K562 (cell line): Measurements from ENCODE around the gene TUBA4B. TPM values are rescaled to one million over a fixed set of nuclear protein-coding genes. Genes with fewer than 3 reads are reported as not detected.

Experiments used
- ATAC-seq: fragments of 200-7000 bp; cut with Tn5 transposase; 3 replicates; pipeline ENCODE4 v1.9.1; 2020; ENCODE audit warnings: moderate library complexity
- BruUV-seq: library from RNA; stranded (reverse); fragments of 400-500 nt; replicated peaks from 2 replicates; lab custom pipeline; 2021; lab: Mats Ljungman, UMichigan
- CTCF ChIA-PET: fragments of 300-600 bp; formaldehyde crosslinking; extraction: SDS; loops from one replicate; lab custom pipeline; 2021; ENCODE audit warnings: low intra/inter-chr PET ratio; lab: Yijun Ruan, JAX
- POLR2A ChIA-PET: fragments of 300-600, 350-650 bp; sonication (Branson Sonifier 250); formaldehyde crosslinking; extraction: SDS; loops from one replicate; lab custom pipeline; 2021; ENCODE audit warnings: antibody characterized with exemption, inconsistent platforms; lab: Yijun Ruan, JAX
- DNase-seq, 4 experiments: peaks; one replicate each; pipeline versions ENCODE4 v3.0.0 to v3.0.0-alpha.2; 2011 to 2018; ENCODE audit warnings: low spot score in 3 of 4, mixed read lengths in 3 of 4; ENCODE audit errors: extremely low read depth in 1 of 4
- FAIRE-seq: peaks from 2 replicates; lab custom pipeline; 2011; peaks lifted over from hg19 to GRCh38; lab: Jason Lieb, UNC
- H2AFZ ChIP-seq: 2 replicates; pipeline ENCODE4 v1.6.0; 2011; ENCODE audit warnings: low read depth, low read length, control low read depth, inconsistent platforms
- H3K27ac ChIP-seq: fragments of 200-600 bp; 3 replicates; pipeline ENCODE4 v1.8.0; 2011; ENCODE audit warnings: low read depth, mild to moderate bottlenecking, control low read depth, inconsistent platforms, low read length, moderate library complexity, mixed read lengths; ENCODE audit errors: extremely low read depth
- H3K27me3 ChIP-seq, 2 experiments: fragments of 300-600 bp in 1 of 2; 2 replicates in 1 of 2; 3 replicates in 1 of 2; pipeline versions ENCODE4 v1.6.0 to v1.8.0; 2011; ENCODE audit warnings: inconsistent platforms in 2 of 2, low read length in 2 of 2, mild to moderate bottlenecking in 1 of 2, mixed read lengths in 1 of 2, moderate library complexity in 1 of 2; ENCODE audit not compliant: control insufficient read depth in 2 of 2, insufficient read depth in 2 of 2
- H3K36me3 ChIP-seq: fragments of 300-600 bp; 3 replicates; pipeline ENCODE4 v1.8.0; 2011; ENCODE audit warnings: mild to moderate bottlenecking, low read length, inconsistent platforms; ENCODE audit not compliant: control insufficient read depth, insufficient read depth
- H3K4me1 ChIP-seq, 2 experiments: fragments of 200-600 bp in 1 of 2; replicated peaks in 1 of 2; 2 replicates in 1 of 2; 3 replicates in 1 of 2; pipeline versions ENCODE4 v1.5.1 to v1.8.0; 2011; ENCODE audit warnings: inconsistent platforms in 2 of 2, low read length in 2 of 2, mild to moderate bottlenecking in 1 of 2, mixed read lengths in 1 of 2, moderate library complexity in 1 of 2; ENCODE audit not compliant: control insufficient read depth in 2 of 2, insufficient read depth in 2 of 2
- H3K4me2 ChIP-seq: 2 replicates; pipeline ENCODE4 v1.6.1; 2011; ENCODE audit warnings: low read length, control low read depth, inconsistent platforms, mixed read lengths; ENCODE audit not compliant: insufficient read depth
- H3K4me3 ChIP-seq: fragments of 200-600 bp; sonication (generic), shearing (Covaris generic); 2 replicates; pipeline ENCODE4 v1.5.1; 2016; ENCODE audit warnings: control low read depth, inconsistent platforms
- H3K79me2 ChIP-seq: fragments of 200-600 bp; 3 replicates; pipeline ENCODE4 v1.8.0; 2011; ENCODE audit warnings: low read length, inconsistent platforms; ENCODE audit not compliant: control insufficient read depth, insufficient read depth
- H3K9ac ChIP-seq, 2 experiments: 2 replicates each; pipeline versions ENCODE4 v1.6.0 to v1.6.1; 2011; ENCODE audit warnings: low read depth in 2 of 2, low read length in 2 of 2, control low read depth in 1 of 2, inconsistent platforms in 1 of 2, mild to moderate bottlenecking in 1 of 2, mixed read lengths in 1 of 2; ENCODE audit not compliant: insufficient read depth in 1 of 2
- H3K9me1 ChIP-seq: one replicate; pipeline ENCODE4 v1.6.0; 2011; ENCODE audit warnings: inconsistent platforms, mild to moderate bottlenecking, low read length, moderate library complexity; ENCODE audit not compliant: control insufficient read depth, insufficient read depth
- H3K9me3 ChIP-seq: replicated peaks from 2 replicates; pipeline ENCODE4 v1.5.1; 2011; ENCODE audit warnings: low read depth, low read length, inconsistent platforms; ENCODE audit not compliant: control insufficient read depth, insufficient read depth
- H4K20me1 ChIP-seq: replicated peaks from 2 replicates; pipeline ENCODE4 v1.6.1; 2011; ENCODE audit warnings: low read length, inconsistent platforms, mixed read lengths; ENCODE audit not compliant: control insufficient read depth, insufficient read depth
- CHD2 ChIP-seq: IDR thresholded peaks from 2 replicates; pipeline ENCODE4 v1.6.1; 2011; ENCODE audit warnings: low read depth, low read length
- HMG20A ChIP-seq: fragments of 450-650 bp; formaldehyde crosslinking; conservative IDR thresholded peaks from 2 replicates; pipeline ENCODE4 v1.4.0; 2020; ENCODE audit warnings: mild to moderate bottlenecking, mixed read lengths
- KLF1 ChIP-seq: fragments of 450-650 bp; IDR thresholded peaks from 2 replicates; pipeline ENCODE4 v1.6.1; 2016; ENCODE audit warnings: missing genetic modification characterization, missing compliant biosample characterization
- NFE2 ChIP-seq: IDR thresholded peaks from 2 replicates; pipeline ENCODE4 v1.6.1; 2014; ENCODE audit warnings: antibody characterized with exemption, low read depth
- NFIC ChIP-seq: fragments of 450-650 bp; IDR thresholded peaks from 2 replicates; pipeline ENCODE4 v1.6.1; 2017; ENCODE audit warnings: mild to moderate bottlenecking, inconsistent platforms
- NR2C1 ChIP-seq, 2 experiments: fragments of 450-650 bp; IDR thresholded peaks; 2 replicates each; pipeline ENCODE4 v1.6.1; 2017; ENCODE audit warnings: mild to moderate bottlenecking in 2 of 2, antibody characterized with exemption in 1 of 2, inconsistent platforms in 1 of 2, missing compliant biosample characterization in 1 of 2, missing genetic modification characterization in 1 of 2
- OTX1 ChIP-seq: fragments of 450-650 bp; formaldehyde crosslinking; IDR thresholded peaks from 2 replicates; pipeline ENCODE4 v1.4.0; 2022; ENCODE audit warnings: mild to moderate bottlenecking
- PHF20 ChIP-seq: fragments of 450-650 bp; IDR thresholded peaks from 2 replicates; pipeline ENCODE4 v1.6.1; 2018; ENCODE audit not compliant: partially characterized antibody
- SMAD2 ChIP-seq: fragments of 150-350 bp; IDR thresholded peaks from 2 replicates; pipeline ENCODE4 v1.6.1; 2014; ENCODE audit warnings: low read depth, mild to moderate bottlenecking, low read length
- ZFP30 ChIP-seq: fragments of 250-450 bp; sonication (Bioruptor Pico); IDR thresholded peaks from 2 replicates; pipeline ENCODE4 v1.8.0; 2022; ENCODE audit warnings: moderate library complexity, mild to moderate bottlenecking, inconsistent platforms, borderline replicate concordance
- ZNF184 ChIP-seq: sonication (generic); formaldehyde crosslinking; IDR thresholded peaks from 2 replicates; pipeline ENCODE4 v1.5.0; 2020; ENCODE audit warnings: missing genetic modification reagents
- WGBS: fragments of 100-300 bp; shearing (Covaris generic); methylation state at CpG from one replicate; pipeline ENCODE4 v1.1.6; 2016; ENCODE audit warnings: low coverage, mixed read lengths; ENCODE audit not compliant: insufficient coverage; ENCODE audit errors: missing lambda C conversion rate; 5-methylcytosine and 5-hydroxymethylcytosine counted together
- in situ Hi-C: fragments of 300-500 bp; cut with MboI; formaldehyde crosslinking; loops from 4 replicates; pipeline ENCODE4 v1.15.0; 2018; ENCODE audit warnings: inconsistent platforms, mixed read lengths
- intact Hi-C: fragments of 100-400 bp; cut with micrococcal nuclease; formaldehyde crosslinking; loops from 2 replicates; pipeline ENCODE4 v1.14.2; 2022
- polyA plus RNA-seq, 8 experiments: library from polyadenylated mRNA; depleted of rRNA in 4 of 8; stranded (reverse) in 5 of 8; unstranded in 3 of 8; fragments of >200 nt; fragmentation: Nextera tagmentation in 2 of 8; fragmentation: Illumina TruSeq in 1 of 8; extraction: Ambion mirVana in 2 of 8; extraction: Trizol in 1 of 8; gene quantifications; 2 replicates each; pipeline versions ENCODE4 v1.2.1 to v1.2.3, GENCODE V29; 2011 to 2014; ENCODE audit warnings: inconsistent platforms in 1 of 8, missing spikeins in 1 of 8
- total RNA-seq, 7 experiments: library from RNA; depleted of rRNA in 6 of 7; stranded (reverse); fragments of >200 nt in 6 of 7; fragmentation: Illumina TruSeq in 2 of 7; extraction: Trizol in 2 of 7; gene quantifications; 2 replicates each; pipeline versions ENCODE4 v1.2.1 to v1.2.3, GENCODE V29; 2011 to 2021; ENCODE audit warnings: low replicate concordance in 1 of 7
- TF ChIP-seq, protein P1 (sequence below): IDR thresholded peaks from 3 replicates; pipeline ENCODE4 v1.6.1; 2011; ENCODE audit warnings: borderline replicate concordance, mild to moderate bottlenecking, moderate library complexity; ENCODE audit not compliant: insufficient read length; ENCODE audit errors: extremely low read depth
- TF ChIP-seq, protein P2 (sequence below): fragments of 250-450 bp; sonication (Bioruptor Pico); IDR thresholded peaks from 2 replicates; pipeline ENCODE4 v1.8.0; 2021; ENCODE audit warnings: borderline replicate concordance, mild to moderate bottlenecking, moderate library complexity; ENCODE audit not compliant: poor library complexity, severe bottlenecking

Gene TUBA4B
- total and polyA plus RNA-seq, 9 of the 15 experiments (the other 6 are each of a cell fraction or from before 2014, with no cell fraction given), result 0.04 TPM; not detected in 8

DNA sequence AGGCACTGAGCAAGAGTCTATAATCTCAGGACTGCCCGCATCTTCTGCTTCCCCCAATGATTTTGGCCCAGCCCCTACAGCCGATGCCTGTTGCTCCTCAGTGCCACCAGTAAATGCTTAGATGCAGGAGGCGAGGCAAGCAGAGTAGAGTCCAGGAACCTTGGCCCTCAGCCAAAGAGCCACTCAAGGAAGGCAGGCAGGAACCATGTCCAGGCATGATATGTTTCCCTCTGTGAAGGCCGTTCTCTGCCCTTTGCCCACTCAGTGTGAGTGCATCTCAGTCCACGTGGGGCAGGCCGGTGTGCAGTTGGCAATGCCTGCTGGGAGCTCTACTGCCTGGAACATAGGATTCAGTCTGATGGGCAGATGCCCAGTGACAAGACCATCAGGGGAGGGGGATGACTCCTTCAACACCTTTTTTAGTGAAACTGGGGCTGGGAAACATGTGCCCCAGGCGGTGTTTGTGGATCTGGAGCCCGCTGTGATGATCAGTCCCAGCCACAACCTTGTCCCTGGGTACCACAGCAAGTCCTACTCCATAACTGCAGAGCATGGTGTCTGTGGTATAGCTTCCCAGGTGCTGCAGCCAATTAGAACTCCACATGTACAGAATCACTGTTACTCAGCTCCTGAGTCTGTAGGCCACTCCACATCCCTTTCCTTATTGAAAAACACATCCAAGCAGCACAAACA, 16.5 kb downstream of the TUBA4B start:
- no peaks in the 10 kb centered on the region for H4K20me1 ChIP-seq
- peaks cover 4 to 10% of the 10 kb centered on the region in 2 experiments; a peak in 3 of 5 replicates for H3K4me1 ChIP-seq
- H3K4me3 ChIP-seq, result no peak overlapping the region
- no peak overlapping the region; a peak in 1 of 4 replicates for H3K9ac ChIP-seq
- no peak overlapping the region for H3K27ac ChIP-seq
- in situ Hi-C loops, result no loop called here
- ChIA-PET POLR2A (interaction anchor here (2.1 kb wide), 1 partner anchor 8 kb away, joined by 7 read pairs; no protein-coding TSS in a partner anchor), CTCF (no interaction called here)
- H3K36me3 ChIP-seq, result no peaks in the 10 kb centered on the region
- ATAC-seq, result 0 out of 3 replicates have a peak, but pooled peaks have one; percentile 19
- H3K27me3 ChIP-seq, result no peaks in the 10 kb centered on the region
- no peaks in the 10 kb centered on the region for H3K9me3 ChIP-seq
- no peaks in the 10 kb centered on the region for H3K79me2 ChIP-seq
- WGBS, result 13% methylated on average over 8 of the region's 8 CpGs
- TF ChIP-seq NFIC (peak; percentile 81), SMAD2 (no peak)
- no peak overlapping the region for H3K4me2 ChIP-seq
- DNase-seq, result no peak
- BruUV-seq, result no TSS peak
- peak overlapping the region; percentile 19; the same call in 1 of the 2 replicates for H2AFZ ChIP-seq
- FAIRE-seq, result no peak
- H3K9me1 ChIP-seq, result no peaks in the 10 kb centered on the region
- intact Hi-C loops, result no loop called here

- Histone ChIP-seq H4K20me1 (no peaks in the 10 kb centered on the region), H3K79me2 (no peaks in the 10 kb centered on the region), H3K27me3 (no peaks in the 10 kb centered on the region), H3K36me3 (no peaks in the 10 kb centered on the region), H3K27ac (no peak overlapping the region), H3K4me3 (no peak overlapping the region), H3K4me2 (no peak overlapping the region), H3K9ac (no peak overlapping the region; a peak in 1 of 4 replicates), H3K9me1 (no peaks in the 10 kb centered on the region), H2AFZ (no peak overlapping the region), H3K9me3 (no peaks in the 10 kb centered on the region), H3K4me1 (peaks cover 2 to 6% of the 10 kb centered on the region in 2 experiments; a peak in 2 of 5 replicates)
- intact Hi-C loops (no loop called here), in situ Hi-C loops (no loop called here)
- ATAC-seq (no peak), FAIRE-seq (no peak), DNase-seq (no peak)
- BruUV-seq, result no TSS peak
- WGBS, result 42% methylated on average over 5 of the region's 5 CpGs
- POLR2A ChIA-PET, result interaction anchor here (2.1 kb wide), 1 partner anchor 9 kb away, joined by 7 read pairs; no protein-coding TSS in a partner anchor
- CTCF ChIA-PET, result no interaction called here
- TF ChIP-seq NFE2 (no peak), CHD2 (no peak), OTX1 (CRISPR knock-in tag) (no peak), PHF20 (no peak), KLF1 (tag) (no peak), ZNF184 (CRISPR knock-in tag) (no peak), NR2C1 (IDR thresholded peaks at IDR 0.05) (no peak), NR2C1 (tag; IDR thresholded peaks at IDR 0.05) (no peak), ZFP30 (CRISPR knock-in tag) (no peak), HMG20A (CRISPR knock-in tag) (no peak)
- TF ChIP-seq, protein P1, sequence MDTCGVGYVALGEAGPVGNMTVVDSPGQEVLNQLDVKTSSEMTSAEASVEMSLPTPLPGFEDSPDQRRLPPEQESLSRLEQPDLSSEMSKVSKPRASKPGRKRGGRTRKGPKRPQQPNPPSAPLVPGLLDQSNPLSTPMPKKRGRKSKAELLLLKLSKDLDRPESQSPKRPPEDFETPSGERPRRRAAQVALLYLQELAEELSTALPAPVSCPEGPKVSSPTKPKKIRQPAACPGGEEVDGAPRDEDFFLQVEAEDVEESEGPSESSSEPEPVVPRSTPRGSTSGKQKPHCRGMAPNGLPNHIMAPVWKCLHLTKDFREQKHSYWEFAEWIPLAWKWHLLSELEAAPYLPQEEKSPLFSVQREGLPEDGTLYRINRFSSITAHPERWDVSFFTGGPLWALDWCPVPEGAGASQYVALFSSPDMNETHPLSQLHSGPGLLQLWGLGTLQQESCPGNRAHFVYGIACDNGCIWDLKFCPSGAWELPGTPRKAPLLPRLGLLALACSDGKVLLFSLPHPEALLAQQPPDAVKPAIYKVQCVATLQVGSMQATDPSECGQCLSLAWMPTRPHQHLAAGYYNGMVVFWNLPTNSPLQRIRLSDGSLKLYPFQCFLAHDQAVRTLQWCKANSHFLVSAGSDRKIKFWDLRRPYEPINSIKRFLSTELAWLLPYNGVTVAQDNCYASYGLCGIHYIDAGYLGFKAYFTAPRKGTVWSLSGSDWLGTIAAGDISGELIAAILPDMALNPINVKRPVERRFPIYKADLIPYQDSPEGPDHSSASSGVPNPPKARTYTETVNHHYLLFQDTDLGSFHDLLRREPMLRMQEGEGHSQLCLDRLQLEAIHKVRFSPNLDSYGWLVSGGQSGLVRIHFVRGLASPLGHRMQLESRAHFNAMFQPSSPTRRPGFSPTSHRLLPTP, result no peak
- TF ChIP-seq, protein P2, sequence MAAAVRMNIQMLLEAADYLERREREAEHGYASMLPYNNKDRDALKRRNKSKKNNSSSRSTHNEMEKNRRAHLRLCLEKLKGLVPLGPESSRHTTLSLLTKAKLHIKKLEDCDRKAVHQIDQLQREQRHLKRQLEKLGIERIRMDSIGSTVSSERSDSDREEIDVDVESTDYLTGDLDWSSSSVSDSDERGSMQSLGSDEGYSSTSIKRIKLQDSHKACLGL (CRISPR knock-in tag), result no peak
Measured at GRCh38 chr2:219270055-219270372, 17.0 kb downstream of the TUBA4B start.
